ENCODE results near the gene SLC26A9.

The SLC26A9 gene, protein sequence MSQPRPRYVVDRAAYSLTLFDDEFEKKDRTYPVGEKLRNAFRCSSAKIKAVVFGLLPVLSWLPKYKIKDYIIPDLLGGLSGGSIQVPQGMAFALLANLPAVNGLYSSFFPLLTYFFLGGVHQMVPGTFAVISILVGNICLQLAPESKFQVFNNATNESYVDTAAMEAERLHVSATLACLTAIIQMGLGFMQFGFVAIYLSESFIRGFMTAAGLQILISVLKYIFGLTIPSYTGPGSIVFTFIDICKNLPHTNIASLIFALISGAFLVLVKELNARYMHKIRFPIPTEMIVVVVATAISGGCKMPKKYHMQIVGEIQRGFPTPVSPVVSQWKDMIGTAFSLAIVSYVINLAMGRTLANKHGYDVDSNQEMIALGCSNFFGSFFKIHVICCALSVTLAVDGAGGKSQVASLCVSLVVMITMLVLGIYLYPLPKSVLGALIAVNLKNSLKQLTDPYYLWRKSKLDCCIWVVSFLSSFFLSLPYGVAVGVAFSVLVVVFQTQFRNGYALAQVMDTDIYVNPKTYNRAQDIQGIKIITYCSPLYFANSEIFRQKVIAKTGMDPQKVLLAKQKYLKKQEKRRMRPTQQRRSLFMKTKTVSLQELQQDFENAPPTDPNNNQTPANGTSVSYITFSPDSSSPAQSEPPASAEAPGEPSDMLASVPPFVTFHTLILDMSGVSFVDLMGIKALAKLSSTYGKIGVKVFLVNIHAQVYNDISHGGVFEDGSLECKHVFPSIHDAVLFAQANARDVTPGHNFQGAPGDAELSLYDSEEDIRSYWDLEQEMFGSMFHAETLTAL

DNA sequence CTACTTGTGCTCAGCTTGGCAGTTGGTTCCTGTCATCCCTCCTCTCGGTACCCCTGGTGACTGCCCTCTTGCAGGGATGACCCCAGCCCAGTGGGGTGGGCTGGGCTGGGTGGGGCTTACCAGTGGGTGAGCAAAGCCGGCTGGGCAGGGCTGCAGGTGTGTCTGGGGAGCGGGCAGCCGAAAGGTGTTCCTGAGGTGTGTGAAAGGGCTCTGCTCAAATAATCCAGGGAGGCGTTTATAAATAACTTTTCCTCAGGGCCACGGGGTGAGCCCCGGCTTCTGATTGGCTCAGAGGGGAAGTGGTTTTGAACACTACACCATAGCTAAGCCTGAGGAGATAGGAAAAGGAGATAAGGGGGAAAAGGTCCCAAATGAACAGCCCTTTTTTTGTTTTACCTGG, at the start of gene SLC26A9:
TSS of gene SLC26A9 (minus strand) at position 212 of the 400 bp plus-strand sequence. CDS start 7,636 bp downstream, outside the sequence.
- no peak for DNase-seq (ENCODE audit: low read depth)

DNA sequence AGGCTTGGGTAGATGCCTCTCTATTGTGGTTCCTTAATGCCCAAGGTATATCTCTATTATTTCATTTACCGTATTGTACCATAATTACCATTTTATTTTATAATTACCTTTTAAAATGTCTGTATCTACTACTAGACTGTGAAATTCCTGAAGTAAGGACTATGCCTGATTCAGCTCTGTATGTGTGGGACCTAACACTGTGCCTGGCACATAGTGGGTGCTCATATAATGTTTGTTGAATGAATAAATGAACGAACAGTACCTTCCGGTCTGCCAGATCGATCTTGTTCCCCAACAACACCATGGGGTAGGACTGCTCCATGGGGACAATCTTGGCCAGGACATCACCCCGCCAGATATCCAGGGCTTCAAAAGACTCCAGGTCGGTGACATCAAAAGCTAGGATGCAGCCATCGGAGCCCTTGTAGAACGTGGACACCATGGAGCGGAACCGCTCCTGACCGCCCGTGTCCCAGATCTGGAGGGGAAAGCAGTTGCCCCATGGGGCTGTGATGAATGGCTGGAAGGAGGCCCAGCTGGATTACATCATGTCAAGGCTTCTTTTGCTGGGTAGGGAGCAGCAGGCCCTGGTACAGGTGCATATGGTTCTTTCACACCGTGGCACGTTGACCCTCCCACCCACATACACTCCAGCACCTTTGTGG, 49.1 kb upstream of the SLC26A9 start:
- DNase-seq (ENCODE audit: low read depth) = no peak

DNA sequence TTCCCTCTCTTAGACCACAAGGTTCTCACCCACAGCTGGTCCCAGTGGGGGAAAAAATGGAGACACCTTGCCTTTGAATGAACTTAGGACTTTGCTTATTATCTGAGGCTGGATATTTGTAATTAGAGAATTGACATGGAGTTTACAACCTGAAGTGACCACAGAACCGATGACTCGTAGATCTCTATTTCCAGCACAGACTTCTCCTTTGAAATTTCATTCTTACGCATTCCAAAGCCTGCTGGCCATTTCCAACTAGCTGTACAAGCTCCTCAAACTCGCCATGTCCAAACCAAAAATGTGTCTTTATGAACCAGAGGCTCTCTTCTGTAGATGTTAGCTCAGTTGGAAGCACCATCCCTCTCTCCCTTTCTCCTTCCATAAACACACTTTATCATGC, 48.0 kb upstream of the SLC26A9 start:
- no peak for DNase-seq (ENCODE audit: low read depth)

DNA sequence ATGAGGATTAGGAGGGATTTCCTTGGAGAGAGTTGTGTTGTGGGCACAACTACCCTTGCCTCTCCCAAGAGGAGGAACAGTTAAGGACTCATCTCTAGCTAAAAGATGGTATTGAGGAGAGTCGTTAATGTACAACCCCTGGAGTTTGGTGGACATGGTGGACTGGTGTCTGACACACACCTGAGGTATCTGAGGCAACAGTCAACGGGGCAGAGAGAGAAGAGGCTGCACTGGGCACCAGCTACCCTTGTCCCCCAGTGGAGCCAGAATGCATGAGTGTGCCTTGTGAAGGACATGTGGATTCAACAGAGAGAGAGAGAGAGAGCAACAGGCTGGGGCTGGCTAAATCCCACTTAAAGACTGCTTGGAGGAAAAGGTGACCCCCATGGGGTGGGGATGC, 47.0 kb upstream of the SLC26A9 start:
- no peak for DNase-seq (ENCODE audit: low read depth)

DNA sequence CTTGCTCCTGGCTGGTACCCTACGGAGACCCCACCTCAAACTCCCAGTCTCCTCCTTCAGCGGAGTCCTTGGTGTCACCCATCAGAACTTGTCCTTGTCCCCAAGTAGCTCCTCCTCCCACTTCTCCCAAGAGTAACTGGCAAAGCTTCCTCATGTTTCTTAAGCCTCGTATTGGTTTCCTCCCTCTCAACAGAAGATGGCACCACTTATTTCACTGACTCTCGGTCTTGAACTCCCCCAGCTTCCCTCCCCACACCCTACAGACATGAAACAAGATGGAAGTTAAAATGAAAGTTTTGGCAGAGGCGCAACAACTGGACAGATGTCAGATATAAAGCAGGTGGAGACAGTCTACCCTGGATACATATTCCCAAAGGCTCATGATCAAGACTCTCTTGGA, 46.5 kb upstream of the SLC26A9 start:
- DNase-seq (ENCODE audit: low read depth) = no peak

DNA sequence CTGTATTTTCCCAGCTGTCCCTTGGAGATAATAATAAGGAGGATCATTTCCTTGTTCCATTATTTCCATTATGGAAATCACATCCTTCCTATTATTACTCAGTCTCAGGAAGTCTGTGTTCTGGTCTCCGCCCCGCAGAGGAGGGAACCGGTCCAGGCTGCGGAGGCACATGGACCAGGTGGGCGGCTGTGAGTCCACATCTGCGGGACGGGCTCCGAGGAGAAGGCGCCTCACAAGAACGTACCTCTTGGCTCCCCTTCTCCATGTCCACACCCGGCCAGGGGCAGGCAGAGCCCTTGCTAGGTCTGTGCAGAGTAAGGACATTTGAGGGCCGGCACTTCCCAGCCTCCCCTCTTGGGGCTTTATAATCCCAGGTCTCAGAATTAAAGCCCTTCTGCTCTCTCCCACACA, 45.3 kb upstream of the SLC26A9 start:
- no peak for DNase-seq (ENCODE audit: low read depth)

DNA sequence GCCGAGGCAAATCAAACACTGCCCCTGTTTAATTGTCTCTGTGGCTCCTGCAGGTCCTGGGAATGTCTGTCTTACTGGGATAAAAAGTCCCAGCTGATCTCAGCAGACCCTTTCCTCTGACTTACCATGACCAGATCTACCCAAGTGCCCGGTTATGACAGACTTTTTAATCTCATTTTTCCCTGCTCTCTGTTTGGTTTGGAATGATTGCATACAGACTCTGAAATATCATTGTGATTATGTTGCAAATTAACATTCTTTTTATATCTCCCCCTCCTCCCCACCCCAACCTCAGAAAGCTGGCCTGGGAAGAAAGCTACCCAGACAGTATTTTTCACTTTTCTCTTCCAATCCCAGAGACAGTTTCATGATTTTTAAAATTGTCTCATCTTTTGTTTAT, 43.6 kb upstream of the SLC26A9 start:
- no peak for DNase-seq (ENCODE audit: low read depth)

DNA sequence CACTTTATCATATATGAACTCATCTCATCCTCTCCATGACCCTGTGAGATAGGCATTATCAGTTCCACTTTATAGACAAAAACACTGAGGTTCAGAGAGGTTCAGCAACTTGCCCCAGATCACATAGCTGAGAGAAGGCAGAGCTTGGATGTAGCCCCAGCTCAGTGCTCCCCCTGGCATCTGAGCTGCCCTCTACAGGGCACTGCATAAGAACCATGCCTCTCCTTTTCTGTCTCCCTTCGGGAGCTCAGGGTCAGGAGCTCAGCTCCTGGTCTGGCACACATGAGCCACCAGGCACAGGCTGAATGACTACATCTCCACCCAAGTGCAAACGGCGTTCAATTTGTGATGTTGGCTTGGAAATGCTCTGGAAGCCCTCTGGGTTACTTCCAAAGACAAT, 43.0 kb upstream of the SLC26A9 start:
- no peak for DNase-seq (ENCODE audit: low read depth)

DNA sequence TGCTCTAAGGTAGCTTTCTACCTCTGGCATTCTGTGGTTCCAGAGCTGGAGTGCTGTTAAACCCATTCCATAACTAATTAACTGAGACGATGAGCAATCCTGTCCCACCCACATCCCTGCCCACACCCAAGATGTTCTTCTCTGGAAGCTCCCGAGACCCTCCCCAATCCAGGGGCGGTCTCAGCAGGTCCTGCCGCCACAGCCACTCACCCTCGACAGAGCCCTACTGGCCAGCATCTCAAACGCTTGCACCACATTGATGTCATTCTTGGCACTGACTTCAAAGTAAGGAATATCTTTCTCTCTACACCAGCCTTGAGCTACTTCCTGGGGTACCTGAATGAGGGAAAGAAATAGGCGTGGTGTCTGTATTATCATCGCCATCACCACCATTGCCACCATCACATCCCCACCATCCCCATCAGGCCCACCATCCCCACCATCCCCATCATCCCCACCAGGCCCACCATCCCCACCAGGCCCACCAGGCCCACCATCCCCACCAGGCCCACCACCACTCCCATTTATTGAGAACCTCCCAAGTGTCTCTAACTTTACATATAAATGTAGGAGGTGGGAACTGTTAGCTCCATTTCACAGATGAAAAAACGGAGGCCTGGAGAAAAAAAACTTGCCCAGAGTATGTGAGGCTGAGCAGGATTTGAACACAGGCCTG, 42.2 kb upstream of the SLC26A9 start:
- DNase-seq (ENCODE audit: low read depth) = no peak

DNA sequence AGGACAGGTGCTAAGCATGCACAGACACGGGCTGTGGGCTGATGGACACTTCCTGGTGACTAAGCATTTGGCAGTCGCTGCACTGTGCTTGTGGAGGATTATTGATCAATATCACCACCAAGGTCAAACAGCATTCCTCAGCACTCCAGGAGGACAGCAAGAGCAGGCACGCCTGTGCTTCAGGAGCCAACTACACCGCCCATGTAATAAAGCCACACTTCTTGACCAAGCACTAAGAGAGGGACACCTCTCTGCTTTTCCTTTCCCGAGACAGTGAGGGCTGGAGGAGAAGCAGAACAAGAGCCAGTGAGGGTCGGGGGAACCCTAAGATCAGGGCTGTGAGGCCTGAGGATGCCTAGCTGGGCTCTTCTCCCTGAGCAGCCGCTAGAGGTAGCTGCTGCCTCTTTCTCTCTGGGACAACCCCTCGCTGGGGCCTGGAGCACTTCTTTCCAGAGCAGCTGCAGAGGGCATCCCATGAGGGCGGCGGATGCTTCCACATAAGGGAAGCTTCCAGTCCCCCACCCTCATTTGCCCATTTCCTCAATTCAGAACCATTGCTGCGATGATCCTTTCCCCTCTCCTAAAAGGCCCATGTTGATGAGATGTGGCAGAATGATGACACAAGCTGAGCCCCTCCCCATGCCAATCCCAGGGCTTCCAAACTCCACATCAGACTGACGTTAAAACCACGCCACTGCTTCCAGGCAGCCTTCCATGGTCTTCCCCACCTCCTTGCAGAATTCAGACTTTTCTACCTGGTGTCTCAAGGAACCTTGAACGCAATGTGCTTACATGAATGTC, 40.9 kb upstream of the SLC26A9 start:
- DNase-seq (ENCODE audit: low read depth) = no peak

DNA sequence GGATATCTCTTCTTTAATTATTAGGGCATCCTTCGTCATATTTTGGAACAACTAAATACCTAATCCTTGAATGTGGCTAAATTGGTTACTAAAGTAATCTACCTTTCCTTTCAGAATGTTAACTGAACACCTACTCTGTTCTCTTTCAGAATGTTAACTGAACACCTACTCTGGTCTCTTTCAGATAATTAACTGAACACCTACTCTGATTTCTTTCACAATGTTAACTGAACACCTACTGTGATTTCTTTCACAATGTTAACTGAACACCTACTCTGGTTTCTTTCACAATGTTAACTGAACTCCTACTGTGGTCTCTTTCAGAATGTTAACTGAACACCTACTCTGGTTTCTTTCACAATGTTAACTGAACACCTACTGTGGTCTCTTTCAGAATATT, 38.0 kb upstream of the SLC26A9 start:
- no peak for DNase-seq (ENCODE audit: low read depth)

DNA sequence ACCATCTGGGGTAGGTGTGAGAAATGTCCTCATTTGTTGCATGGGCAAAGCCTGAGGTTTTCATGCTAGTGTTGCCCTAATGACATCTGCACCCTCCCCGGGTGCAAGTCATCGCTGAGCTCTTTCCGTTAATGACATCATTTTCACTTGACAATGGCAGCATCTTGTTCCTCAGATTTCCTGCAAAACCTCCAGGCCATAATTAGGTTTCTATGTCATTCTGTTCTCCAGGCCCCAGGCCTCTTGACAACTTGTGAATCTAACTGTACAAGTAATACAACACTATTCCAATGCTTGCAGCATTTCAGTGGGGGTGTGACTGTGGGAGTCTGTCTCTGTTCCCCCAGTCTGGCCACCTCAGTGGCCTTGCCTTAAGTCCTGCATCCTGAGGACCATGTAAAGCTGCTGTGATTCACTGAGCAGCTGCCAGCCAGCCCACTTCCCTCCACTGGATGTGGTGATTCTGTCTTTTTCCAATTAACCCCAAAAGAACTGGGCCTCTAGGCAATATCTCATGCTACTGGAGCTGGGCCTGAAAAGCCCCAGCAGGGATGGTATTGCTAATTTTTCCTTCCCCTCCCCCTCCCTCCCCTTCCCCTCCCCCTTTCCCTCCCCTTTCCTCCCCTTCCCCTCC, 37.1 kb upstream of the SLC26A9 start:
- no peak for DNase-seq (ENCODE audit: low read depth)

DNA sequence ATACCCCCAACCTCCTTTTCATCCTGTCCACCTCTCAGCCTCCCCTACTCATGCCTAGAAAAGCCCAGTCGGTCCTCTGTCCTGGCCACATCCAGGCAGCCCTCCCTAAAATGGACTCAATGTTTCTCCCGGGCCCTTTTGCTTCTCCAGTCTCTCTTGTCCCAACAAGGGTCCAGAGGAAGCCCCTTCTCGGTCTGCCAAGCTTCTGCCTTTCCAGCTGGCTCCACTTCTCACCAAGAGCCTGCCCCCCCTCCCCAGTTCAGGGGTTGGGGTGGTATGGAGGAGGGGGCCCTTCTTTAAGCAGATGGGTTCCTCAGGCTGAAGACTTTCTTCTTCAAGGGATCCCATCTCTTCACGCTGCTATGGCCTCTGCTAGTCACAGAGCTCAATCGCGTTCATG, 36.0 kb upstream of the SLC26A9 start:
- no peak for DNase-seq (ENCODE audit: low read depth)

DNA sequence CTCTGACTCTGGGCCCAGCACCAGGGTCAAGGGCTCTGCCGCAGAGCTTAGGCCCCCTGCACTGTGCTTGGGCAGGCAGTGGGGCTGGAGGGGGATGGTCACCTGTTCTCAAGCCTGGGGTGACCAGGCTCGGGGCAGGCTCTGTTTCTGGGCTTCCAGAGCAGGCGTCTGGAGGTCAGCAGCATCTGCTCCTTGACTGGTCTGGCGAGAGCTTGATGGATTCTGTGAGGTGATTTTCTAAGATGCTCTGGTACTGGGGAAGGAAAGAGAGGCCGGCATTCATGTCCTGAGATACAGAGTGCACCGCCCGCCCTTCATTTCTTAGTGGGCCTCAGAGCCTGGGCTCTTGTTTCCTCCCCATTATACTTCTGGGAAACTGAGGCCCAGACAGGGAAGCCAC, 35.4 kb upstream of the SLC26A9 start:
- no peak for DNase-seq (ENCODE audit: low read depth)

DNA sequence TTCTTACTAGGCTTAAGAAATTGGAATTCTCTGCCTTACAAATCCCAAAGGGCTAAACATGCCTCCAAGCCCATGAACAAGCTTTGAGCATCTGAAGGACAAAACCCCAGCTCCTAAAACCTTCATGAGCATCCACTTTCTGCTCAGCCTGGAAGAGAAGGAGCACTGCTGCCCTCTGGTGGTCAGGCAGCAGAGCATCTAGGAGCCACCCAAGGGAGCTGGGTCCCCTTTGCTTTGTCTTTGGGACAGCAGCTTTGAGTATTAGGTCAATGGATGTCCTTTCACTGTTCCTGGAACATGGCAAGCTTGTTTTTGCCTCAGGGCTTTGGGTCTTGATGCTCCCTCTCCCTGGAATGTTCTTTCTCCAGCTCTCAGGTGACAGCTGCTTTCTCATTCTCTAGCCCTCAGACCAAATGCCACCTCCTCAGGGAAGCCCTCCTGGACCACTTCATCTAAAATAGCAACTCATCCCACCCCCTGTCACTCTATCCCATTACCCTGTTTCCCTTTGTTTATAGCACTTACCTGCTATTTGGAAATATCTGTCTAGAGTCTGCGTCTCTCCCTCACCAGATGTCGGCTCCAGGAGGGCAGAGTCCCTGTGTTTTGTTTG, 34.3 kb upstream of the SLC26A9 start:
- peak; percentile 67 for DNase-seq (ENCODE audit: low read depth)

DNA sequence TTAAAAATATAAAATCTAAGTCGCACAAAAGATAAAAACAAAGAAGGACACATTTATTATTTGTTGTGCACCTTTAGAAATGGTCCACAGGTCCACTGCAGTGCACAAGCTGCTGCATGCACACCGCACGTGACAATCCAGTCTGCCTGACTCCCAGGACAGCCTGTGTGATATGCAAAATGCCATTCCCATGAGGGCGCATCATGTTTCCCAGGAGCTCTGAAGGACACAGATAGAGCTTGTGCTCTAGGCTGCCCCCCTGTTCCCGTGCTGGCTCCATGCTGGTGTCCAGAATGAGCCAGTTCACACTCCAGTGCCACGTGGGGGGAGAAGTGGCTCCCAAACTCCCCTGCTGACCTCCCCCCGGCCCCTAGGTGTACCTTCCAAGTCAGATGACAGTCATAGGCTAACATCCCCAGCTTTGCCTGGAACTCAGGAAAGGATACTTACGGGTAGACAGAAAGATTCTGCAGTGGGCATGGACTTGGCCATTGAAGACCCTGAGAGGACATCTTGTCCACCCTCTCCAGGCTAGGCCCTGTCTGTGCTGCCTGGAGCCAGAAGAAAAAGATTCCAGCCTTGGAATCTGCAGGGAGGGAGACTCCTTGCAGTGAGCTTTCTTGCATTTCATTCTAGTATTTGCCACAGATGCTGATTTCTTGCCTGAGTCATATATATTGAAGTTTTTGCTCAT, 33.6 kb upstream of the SLC26A9 start:
- no peak for DNase-seq (ENCODE audit: low read depth)

DNA sequence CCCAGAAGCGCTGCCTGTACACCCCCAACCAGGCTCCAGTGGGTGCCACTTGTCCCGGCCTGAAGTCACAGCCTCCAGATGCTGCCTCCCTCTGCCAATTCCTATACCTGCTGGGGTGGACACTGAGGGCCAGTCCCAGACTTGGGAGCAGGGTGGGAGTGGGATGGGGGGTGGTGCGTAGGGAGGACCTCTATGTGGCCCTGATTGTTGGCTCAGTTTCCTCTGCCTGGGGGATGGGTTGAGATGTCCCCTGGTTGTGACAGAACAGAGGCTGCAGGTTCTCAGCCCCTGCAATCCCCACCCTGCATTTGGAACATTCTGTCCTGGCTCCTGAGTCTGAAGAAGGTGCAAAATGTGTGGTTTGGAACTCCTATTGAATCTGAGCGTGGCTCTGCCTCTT, 32.8 kb upstream of the SLC26A9 start:
- DNase-seq (ENCODE audit: low read depth) = no peak

DNA sequence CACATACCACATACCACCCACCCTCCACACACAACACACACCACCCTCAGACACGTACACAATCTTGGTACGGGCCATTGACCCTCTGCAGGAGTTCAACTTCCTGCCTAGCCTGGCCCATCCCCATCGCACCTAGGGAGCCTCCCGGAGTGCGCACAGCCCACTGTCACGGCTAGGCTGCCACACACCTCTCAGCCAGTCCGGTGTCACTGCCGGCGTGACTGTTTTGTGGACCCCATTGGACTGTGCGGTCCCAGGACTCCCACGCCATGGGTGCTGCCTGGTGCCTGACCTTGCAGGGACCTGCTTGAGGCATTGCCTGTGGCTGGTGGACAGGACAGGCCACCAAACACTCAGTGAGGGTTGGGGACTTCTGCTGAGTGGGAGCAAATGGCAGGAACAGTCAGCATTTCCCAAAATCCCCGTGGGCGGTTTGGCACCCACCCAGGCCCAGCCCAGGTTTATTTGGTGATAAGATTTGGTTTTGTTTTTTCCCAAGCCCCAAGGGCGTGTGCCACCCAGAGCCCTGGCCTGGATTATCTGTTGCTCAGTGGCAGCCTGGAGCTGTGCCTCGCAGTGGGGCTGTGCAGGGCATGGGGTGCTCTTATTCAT, 32.2 kb upstream of the SLC26A9 start:
- no peak for DNase-seq (ENCODE audit: low read depth)

DNA sequence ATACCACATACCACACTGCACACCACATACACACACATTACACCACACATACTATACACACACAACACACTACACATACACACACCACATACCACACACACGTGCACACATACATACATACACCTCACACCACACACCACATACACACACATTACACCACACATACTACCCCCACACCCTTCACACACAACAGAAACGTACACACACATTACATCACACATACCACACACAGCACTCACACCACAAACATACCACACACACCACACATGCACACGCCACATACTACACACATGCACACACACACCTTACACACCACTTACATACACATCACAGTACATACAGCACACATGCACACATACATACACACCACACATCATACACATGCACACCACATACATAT, 31.5 kb upstream of the SLC26A9 start:
- no peak for DNase-seq (ENCODE audit: low read depth)
